Activated T-cell treated with anti-CD3 and anti-CD28 coated beads, Interleukin-2, amount 50 U/mL, for 24 hours (primary cell): ENCODE measurements around the gene TP53I3.
A peak's percentile ranks its signal among the peaks of the same experiment; 100 is the strongest.
"Not testable (repeated sequence)": the region's sequence is repeated elsewhere in the genome, so short reads cannot be mapped to it uniquely, and the experiment has no call there.

Experiments used
- DNase-seq: peaks from one replicate; pipeline ENCODE4 v3.0.0-alpha.2; 2020
- H3K27ac Mint-ChIP-seq: 2 replicates; pipeline ENCODE4 v1.8.0; 2020; ENCODE audit warnings: mild to moderate bottlenecking, mixed read lengths
- H3K27me3 Mint-ChIP-seq: 2 replicates; pipeline ENCODE4 v1.8.0; 2020; ENCODE audit warnings: mixed read lengths
- H3K36me3 Mint-ChIP-seq: 2 replicates; pipeline ENCODE4 v1.8.0; 2020; ENCODE audit warnings: low read depth, mixed read lengths
- H3K4me1 Mint-ChIP-seq: 2 replicates; pipeline ENCODE4 v1.8.0; 2020; ENCODE audit warnings: low read depth, mixed read lengths
- H3K4me3 Mint-ChIP-seq: 2 replicates; pipeline ENCODE4 v1.8.0; 2020; ENCODE audit warnings: mild to moderate bottlenecking, moderate library complexity, mixed read lengths
- H3K9me3 Mint-ChIP-seq: 2 replicates; pipeline ENCODE4 v1.8.0; 2020; ENCODE audit warnings: mixed read lengths

The TP53I3 gene

DNA sequence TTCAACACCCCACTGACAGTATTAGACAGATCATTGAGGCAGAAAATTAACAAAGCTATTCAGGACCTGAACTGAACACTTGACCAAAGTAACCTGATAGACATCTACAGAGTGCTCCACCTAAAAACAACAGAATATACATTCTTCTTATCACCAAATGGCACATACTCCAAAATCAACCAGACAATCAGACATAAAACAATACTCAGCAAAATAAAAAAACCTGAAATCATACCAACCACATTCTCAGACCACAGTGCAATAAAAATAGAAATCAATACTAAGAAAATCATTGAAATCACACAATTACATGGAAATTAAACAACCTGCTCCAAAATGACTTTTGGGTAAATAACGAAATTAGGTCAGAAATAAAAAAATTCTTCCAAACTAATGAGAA lies 22.7 kb upstream of the TP53I3 start:
- DNase-seq, result no peak
- no peak overlapping the region for H3K27ac Mint-ChIP-seq
- no peak overlapping the region for H3K4me3 Mint-ChIP-seq
- peaks cover 29% of the 10 kb centered on the region for H3K9me3 Mint-ChIP-seq
- H3K4me1 Mint-ChIP-seq, result peaks cover 2% of the 10 kb centered on the region
- no peaks in the 10 kb centered on the region for H3K27me3 Mint-ChIP-seq
- H3K36me3 Mint-ChIP-seq, result peaks cover 6% of the 10 kb centered on the region

DNA sequence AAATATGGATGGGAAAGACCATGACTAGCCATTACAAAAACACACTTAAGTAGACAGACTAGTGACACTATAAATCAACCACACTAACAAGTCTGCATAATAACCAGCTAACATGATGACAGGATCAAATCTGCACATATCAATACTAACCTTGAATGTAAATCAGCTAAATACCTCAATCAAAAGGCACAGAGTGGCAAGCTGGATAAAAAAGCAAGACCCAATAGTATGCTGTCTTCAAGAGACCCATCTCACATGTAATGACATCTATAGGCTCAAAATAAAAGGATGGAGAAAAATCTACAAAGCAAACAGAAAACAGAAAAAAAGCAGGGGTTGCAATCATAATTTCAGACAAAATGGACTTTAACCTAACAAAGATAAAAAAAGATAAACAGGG lies 22.2 kb upstream of the TP53I3 start:
- H3K4me1 Mint-ChIP-seq, result peaks cover 2% of the 10 kb centered on the region
- no peaks in the 10 kb centered on the region for H3K27me3 Mint-ChIP-seq
- H3K9me3 Mint-ChIP-seq, result peaks cover 29% of the 10 kb centered on the region
- H3K27ac Mint-ChIP-seq, result no peak overlapping the region
- DNase-seq, result no peak
- peaks cover 11% of the 10 kb centered on the region for H3K36me3 Mint-ChIP-seq
- no peak overlapping the region for H3K4me3 Mint-ChIP-seq

DNA sequence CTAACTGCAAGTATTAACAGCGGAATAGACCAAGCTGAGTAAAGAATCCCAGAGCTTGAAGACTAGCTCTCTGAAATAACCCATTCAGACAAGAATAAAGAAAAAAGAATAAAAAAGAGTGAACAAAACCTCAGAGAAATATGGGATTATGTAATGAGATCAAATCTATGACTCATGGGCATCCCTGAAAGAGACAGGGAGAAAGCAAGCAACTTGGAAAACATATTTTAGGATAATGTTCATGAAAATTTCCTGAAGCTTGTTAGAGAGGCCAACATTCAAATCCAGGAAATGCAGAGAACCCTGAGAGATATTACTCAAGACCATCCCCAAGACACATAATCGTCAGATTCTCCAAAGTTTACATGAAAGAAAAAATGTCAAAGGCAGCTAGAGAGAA lies 21.2 kb upstream of the TP53I3 start:
- DNase-seq, result no peak
- H3K9me3 Mint-ChIP-seq, result peaks cover 29% of the 10 kb centered on the region
- H3K4me3 Mint-ChIP-seq, result no peak overlapping the region
- no peak overlapping the region for H3K27ac Mint-ChIP-seq
- H3K36me3 Mint-ChIP-seq, result peaks cover 13% of the 10 kb centered on the region
- no peaks in the 10 kb centered on the region for H3K27me3 Mint-ChIP-seq
- H3K4me1 Mint-ChIP-seq, result peaks cover 2% of the 10 kb centered on the region

DNA sequence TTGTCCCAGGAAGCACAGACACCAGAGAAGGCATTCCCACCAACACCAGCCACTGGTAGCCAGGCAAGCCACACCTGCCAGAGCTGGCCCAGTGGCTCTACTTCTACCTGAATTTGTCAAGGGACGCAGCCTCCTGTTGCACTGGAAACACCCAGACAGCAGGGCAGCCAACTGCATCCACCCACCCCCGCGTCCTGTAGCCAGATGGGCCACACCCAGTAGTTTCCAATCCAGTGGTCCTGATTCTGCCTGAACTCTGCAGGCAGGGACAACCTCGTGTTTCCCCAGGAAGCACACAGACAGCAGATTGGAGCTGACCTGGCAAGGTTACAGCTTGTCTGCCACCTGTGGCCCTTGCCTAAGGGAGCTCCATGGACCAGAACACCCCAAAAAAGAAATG lies 20.3 kb upstream of the TP53I3 start:
- H3K4me1 Mint-ChIP-seq, result no peaks in the 10 kb centered on the region
- DNase-seq, result no peak
- H3K9me3 Mint-ChIP-seq, result peaks cover 31% of the 10 kb centered on the region
- no peaks in the 10 kb centered on the region for H3K27me3 Mint-ChIP-seq
- no peak overlapping the region for H3K27ac Mint-ChIP-seq
- H3K4me3 Mint-ChIP-seq, result no peak overlapping the region
- H3K36me3 Mint-ChIP-seq, result peaks cover 17% of the 10 kb centered on the region

DNA sequence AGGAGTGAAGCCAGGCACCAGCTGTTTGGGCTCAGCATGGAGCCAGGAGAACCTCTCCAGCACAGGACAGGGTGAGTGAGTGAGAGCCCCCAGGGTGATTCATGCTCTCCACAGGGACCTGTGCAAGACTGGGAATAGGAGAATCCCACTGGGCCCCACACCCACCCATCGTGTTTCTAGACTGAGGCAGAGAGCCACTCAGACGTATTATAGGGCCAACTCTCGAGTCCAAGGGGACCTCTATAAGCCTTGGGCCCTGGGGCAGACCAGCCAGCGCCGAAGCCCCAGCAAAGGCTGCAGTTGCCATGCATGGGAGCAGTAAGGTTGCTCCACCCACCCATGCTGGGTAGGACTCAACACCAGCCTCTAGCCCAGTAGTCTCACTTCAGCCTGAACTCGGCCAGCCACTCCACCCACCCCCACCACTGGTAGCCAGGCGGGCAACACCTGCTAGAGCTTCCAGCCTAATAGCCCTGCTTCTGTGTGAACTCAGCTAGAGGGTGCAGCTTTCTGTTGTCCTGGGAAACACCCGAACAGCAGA lies 19.5 kb upstream of the TP53I3 start:
- no peak overlapping the region for H3K27ac Mint-ChIP-seq
- DNase-seq, result no peak
- no peak overlapping the region for H3K4me3 Mint-ChIP-seq
- H3K4me1 Mint-ChIP-seq, result no peaks in the 10 kb centered on the region
- peaks cover 28% of the 10 kb centered on the region for H3K9me3 Mint-ChIP-seq
- H3K36me3 Mint-ChIP-seq, result peaks cover 19% of the 10 kb centered on the region
- H3K27me3 Mint-ChIP-seq, result no peaks in the 10 kb centered on the region

DNA sequence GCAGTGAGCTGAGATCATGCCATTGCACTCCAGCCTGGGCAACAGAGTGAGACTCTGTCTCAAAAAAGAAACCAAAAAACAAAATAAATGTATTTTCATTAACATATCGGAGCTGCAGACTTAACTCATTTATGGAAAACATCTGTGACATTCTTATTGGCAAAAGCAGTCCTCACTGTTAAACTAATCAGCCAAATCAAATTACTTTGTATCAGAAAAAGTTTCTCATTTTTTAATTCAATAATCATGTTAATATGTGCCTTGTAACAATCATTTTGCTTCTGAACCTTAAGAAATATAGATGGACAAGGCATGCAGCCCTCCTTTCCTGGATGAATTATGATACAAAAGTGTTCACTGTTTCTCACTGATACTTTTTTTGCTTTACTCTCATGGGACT lies 18.0 kb upstream of the TP53I3 start:
- H3K4me3 Mint-ChIP-seq, result no peak overlapping the region
- H3K9me3 Mint-ChIP-seq, result peaks cover 20% of the 10 kb centered on the region
- DNase-seq, result no peak
- no peak overlapping the region for H3K27ac Mint-ChIP-seq
- H3K36me3 Mint-ChIP-seq, result peaks cover 19% of the 10 kb centered on the region
- H3K27me3 Mint-ChIP-seq, result no peaks in the 10 kb centered on the region
- no peaks in the 10 kb centered on the region for H3K4me1 Mint-ChIP-seq

DNA sequence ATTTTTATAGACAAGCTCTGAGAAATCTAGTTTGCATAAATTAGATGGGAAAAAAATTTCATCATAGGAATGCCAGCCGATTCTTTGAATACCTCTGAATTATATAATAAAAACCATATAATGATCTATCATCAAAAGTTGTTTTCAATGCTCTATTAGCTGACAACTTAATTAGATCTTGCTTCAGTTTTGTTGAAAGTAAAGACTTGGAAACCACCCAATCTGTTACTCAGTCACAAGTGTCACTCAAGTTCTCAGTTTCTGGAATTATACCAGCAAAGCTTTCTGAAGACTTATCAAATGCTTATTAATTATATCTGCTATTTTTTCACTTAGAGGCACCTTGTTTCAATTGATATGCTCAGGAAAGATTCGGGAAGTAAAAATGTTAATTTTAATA lies 17.4 kb upstream of the TP53I3 start:
- no peak overlapping the region for H3K27ac Mint-ChIP-seq
- no peak for DNase-seq
- H3K4me1 Mint-ChIP-seq, result no peaks in the 10 kb centered on the region
- no peaks in the 10 kb centered on the region for H3K27me3 Mint-ChIP-seq
- peaks cover 21% of the 10 kb centered on the region for H3K36me3 Mint-ChIP-seq
- H3K9me3 Mint-ChIP-seq, result peaks cover 14% of the 10 kb centered on the region
- H3K4me3 Mint-ChIP-seq, result no peak overlapping the region

DNA sequence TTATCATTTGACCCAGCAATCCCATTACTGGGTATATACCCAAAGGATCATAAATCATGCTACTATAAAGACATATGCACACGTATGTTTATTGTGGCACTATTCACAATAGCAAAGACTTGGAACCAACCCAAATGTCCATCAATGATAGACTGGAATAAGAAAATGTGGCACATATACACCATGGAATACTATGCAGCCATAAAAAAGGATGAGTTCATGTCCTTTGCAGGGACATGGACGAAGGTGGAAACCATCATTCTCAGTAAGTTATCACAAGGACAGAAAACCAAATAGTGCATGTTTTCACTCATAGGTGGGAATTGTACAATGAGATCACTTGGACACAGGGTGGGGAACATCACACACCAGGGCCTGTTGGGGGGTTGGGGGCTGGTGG lies 16.1 kb upstream of the TP53I3 start:
- H3K27ac Mint-ChIP-seq, H3K9me3 Mint-ChIP-seq, DNase-seq, H3K4me1 Mint-ChIP-seq, H3K4me3 Mint-ChIP-seq, H3K27me3 Mint-ChIP-seq: not testable (repeated sequence)
- peaks cover 30% of the 10 kb centered on the region for H3K36me3 Mint-ChIP-seq

DNA sequence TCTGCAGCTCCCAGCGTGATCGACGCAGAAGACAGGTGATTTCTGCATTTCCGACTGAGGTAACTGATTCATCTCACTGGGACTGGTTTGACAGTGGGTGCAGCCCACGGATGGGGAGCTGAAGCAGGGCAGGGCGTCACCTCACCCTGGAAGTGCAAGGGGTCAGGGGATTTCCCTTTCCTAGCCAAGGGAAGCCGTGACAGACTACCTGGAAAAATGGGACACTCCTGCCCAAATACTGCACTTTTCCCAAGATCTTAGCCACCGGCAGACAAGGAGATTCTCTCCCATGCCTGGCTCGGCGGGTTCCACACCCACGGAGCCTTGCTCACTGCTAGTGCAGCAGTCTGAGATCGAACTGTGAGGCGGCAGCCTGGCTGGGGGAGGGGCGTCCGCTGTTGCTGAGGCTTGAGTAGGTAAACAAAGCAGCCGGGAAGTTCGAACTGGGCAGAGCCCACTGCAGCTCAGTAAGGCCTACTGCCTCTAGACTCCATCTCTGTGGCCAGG lies 10.6 kb upstream of the TP53I3 start:
- peaks cover 24% of the 10 kb centered on the region for H3K36me3 Mint-ChIP-seq
- H3K4me3 Mint-ChIP-seq, H3K9me3 Mint-ChIP-seq, H3K27me3 Mint-ChIP-seq, H3K27ac Mint-ChIP-seq, DNase-seq, H3K4me1 Mint-ChIP-seq: not testable (repeated sequence)

DNA sequence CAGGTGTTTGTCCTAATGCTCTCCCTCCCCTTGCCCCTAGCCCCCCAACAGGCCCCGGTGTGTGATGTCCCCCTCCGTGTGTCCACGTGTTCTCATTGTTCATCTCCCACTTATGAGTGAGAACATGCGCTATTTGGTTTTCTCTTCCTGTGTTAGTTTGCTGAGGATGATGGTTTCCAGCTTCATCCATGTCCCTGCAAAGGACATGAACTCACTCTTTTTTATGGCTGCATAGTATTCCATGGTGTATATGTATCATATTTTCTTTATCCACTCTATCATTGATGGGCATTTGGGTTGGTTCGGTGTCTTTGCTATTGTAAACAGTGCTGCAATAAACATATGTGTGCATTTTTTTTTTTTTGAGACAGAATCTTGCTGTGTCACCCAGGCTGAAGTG lies 8.6 kb upstream of the TP53I3 start:
- H3K27me3 Mint-ChIP-seq, H3K9me3 Mint-ChIP-seq, H3K4me1 Mint-ChIP-seq, DNase-seq, H3K4me3 Mint-ChIP-seq, H3K27ac Mint-ChIP-seq: not testable (repeated sequence)
- H3K36me3 Mint-ChIP-seq, result peaks cover 22% of the 10 kb centered on the region

DNA sequence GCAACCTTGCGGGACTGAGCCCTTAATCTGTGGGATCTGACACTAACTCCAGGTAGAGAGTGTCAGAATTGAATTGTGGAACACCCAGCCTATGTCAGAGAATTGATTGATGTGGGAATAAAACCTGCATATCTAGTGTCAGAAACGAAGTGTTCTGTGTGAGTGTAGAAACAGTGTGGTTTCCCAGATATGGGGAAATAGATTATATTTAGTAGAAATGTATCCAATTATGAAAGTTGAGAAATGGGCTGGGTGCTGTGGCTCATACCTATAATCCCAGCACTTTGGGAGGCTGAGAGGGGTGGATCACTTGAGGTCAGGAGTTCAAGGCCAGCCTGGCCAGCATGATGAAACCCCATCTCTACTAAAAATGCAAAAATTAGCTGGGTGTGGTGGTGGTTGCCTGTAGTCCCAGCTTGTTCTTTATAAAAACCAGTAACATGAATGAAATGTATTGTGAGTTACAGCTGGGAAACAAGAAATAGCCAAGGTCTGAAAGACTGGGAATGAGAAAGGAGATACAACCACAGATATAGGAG lies 4.3 kb upstream of the TP53I3 start:
- H3K4me1 Mint-ChIP-seq, result peaks cover 10% of the 10 kb centered on the region
- peaks cover 5% of the 10 kb centered on the region for H3K36me3 Mint-ChIP-seq
- no peaks in the 10 kb centered on the region for H3K9me3 Mint-ChIP-seq
- DNase-seq, result no peak
- H3K4me3 Mint-ChIP-seq, result no peak overlapping the region
- no peak overlapping the region for H3K27ac Mint-ChIP-seq
- no peaks in the 10 kb centered on the region for H3K27me3 Mint-ChIP-seq

DNA sequence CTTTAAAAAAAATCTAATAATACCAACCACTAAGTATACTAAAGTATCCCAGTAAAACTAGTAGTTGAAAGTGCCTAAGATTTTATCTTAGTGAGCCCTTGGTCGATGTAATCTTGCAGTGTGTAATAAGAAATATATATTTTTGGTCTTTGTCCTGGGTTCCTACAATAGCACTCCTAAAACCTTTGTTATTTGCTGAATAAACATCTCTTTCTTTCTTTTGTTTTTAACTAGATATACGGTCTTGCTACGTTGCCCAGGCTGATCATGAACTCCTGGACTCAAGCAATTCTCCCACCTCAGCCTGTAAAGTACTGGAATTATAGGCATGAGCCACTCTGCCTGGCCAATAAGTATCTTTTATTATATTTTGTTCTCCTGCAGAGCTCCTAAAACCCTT lies 2.4 kb upstream of the TP53I3 start:
- Mint-ChIP-seq H3K36me3 (peaks cover 10% of the 10 kb centered on the region), H3K27ac (no peak overlapping the region), H3K9me3 (no peaks in the 10 kb centered on the region), H3K27me3 (no peaks in the 10 kb centered on the region), H3K4me3 (no peak overlapping the region), H3K4me1 (peaks cover 18% of the 10 kb centered on the region)
- no peak for DNase-seq

DNA sequence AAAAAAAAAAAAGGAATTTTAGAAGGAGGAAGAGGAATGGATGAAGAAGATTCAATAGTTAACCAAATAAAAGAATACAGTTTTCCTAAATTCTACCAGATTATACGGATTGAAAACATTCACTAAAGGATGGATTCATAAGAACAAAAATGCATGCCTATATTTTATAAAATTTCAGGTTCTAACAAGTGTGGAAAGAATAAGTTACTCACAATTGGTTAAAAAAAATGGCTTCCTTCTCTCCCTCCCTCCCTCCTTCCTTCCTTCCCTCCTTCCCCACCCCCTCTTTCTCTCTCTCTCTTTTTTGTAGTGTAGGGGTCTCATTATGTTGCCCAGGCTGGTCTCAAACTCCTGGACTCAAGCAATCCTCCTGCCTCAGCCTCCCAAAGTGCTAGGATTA lies 1.6 kb upstream of the TP53I3 start:
- Mint-ChIP-seq H3K4me3 (no peak overlapping the region), H3K4me1 (peaks cover 18% of the 10 kb centered on the region), H3K27me3 (no peaks in the 10 kb centered on the region), H3K9me3 (no peaks in the 10 kb centered on the region), H3K27ac (no peak overlapping the region), H3K36me3 (peaks cover 10% of the 10 kb centered on the region)
- DNase-seq, result no peak

DNA sequence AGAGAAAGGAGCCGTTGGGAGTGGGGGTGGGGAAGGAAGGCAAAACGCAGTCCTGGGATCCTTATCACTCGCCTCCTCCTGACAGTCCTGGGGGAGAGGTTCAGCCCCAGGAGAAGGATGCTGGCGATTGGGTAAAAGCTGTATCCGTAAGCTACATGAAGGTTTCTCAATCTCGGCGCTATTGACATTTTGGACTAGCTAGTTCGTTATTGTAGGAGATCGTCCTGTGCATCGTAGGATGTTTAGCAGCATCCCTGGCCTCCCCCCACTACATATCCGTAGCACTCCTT lies 511 bp upstream of the TP53I3 start:
- Mint-ChIP-seq H3K4me1 (peaks cover 18% of the 10 kb centered on the region), H3K9me3 (no peaks in the 10 kb centered on the region), H3K27ac (no peak overlapping the region), H3K27me3 (no peaks in the 10 kb centered on the region), H3K36me3 (peaks cover 14% of the 10 kb centered on the region), H3K4me3 (peak overlapping the region; percentile 84)
- DNase-seq, result no peak

DNA sequence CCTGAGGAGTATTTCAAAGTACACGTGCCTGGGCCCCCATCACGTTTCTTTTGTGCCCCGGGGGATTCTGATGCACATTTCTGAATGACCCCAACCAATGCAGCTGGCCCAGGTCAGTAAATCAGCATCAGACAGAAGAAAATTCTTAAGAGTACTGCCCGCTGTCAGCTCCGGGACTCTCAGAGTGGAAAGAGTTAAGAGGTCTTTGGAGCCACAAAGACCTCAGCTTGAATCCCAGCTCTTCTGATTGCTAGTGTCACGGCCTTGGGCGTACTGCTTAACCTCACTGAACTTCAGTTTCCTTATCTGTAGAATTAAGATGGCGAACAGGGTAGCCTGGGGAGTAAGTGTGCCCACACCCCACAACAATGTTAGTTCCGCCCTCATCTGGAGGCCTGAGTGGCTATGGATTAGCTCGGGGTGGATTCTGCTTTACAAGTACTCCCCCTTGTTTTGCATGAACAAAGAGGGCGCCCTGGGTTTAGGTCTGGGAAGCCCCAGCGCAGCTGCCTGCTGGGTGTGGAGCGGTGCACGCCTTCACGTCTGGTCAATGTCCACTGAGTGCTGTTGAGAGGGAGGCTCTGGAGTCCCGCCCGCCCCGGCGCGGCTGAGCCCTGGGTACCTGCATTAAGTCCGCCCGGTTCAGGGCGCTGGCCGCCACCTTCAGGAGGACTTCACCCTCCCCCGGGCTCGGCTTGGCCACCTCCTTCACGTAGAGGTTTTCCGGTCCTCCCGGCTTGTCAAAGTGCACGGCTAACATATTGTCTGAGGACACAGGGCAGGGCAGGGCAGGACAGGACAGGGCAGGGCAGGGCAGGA lies 858 bp downstream of the TP53I3 start:
- peaks cover 14% of the 10 kb centered on the region for H3K36me3 Mint-ChIP-seq
- DNase-seq, result no peak

More for the DNA sequence above, 858 bp downstream of the TP53I3 start:
- Mint-ChIP-seq H3K27me3 (no peaks in the 10 kb centered on the region), H3K9me3 (no peaks in the 10 kb centered on the region), H3K4me1 (peaks cover 18% of the 10 kb centered on the region), H3K27ac (peak overlapping the region; percentile 84), H3K4me3 (peak overlapping the region; percentile 84)
